GM23248 (cell line): ENCODE measurements around the gene SNRPA. TPM values are rescaled to one million over a fixed set of nuclear protein-coding genes. Genes with fewer than 3 reads are reported as not detected.

Experiments
- DNase-seq: peaks from one replicate; pipeline ENCODE4 v3.0.0-alpha.2; 2015
- H2AFZ ChIP-seq: fragments of 200-600 bp; sonication (generic); 2 replicates; pipeline ENCODE4 v1.6.1; 2016; ENCODE audit warnings: antibody characterized with exemption
- H3F3A ChIP-seq: fragments of 200-600 bp; sonication (generic); 2 replicates; pipeline ENCODE4 v1.6.1; 2016; ENCODE audit warnings: mild to moderate bottlenecking, antibody characterized with exemption, mixed run types; ENCODE audit not compliant: insufficient read depth
- H3K27ac ChIP-seq: fragments of 200-600 bp; sonication (generic); 2 replicates; pipeline ENCODE4 v1.5.1; 2016; ENCODE audit warnings: mild to moderate bottlenecking
- H3K27me3 ChIP-seq: fragments of 200-600 bp; sonication (generic); replicated peaks from 2 replicates; pipeline ENCODE4 v1.6.1; 2016; ENCODE audit warnings: mild to moderate bottlenecking; ENCODE audit not compliant: insufficient read depth
- H3K36me3 ChIP-seq: fragments of 200-600 bp; sonication (generic); 2 replicates; pipeline ENCODE4 v1.6.1; 2016; ENCODE audit warnings: low read depth, mild to moderate bottlenecking
- H3K4me1 ChIP-seq: fragments of 200-600 bp; sonication (generic); 2 replicates; pipeline ENCODE4 v1.6.1; 2016; ENCODE audit warnings: mild to moderate bottlenecking; ENCODE audit not compliant: insufficient read depth
- H3K4me2 ChIP-seq: fragments of 200-600 bp; sonication (generic); one replicate; pipeline ENCODE4 v1.6.1; 2016; ENCODE audit warnings: mild to moderate bottlenecking; ENCODE audit not compliant: unreplicated experiment
- H3K4me3 ChIP-seq: fragments of 200-600 bp; sonication (generic); 2 replicates; pipeline ENCODE4 v1.5.1; 2016; ENCODE audit warnings: mild to moderate bottlenecking
- H3K79me2 ChIP-seq: fragments of 200-600 bp; sonication (generic); 2 replicates; pipeline ENCODE4 v1.6.1; 2016; ENCODE audit warnings: mild to moderate bottlenecking; ENCODE audit not compliant: insufficient read depth
- H3K9ac ChIP-seq: fragments of 200-600 bp; sonication (generic); 2 replicates; pipeline ENCODE4 v1.6.1; 2016; ENCODE audit warnings: mild to moderate bottlenecking
- H3K9me2 ChIP-seq: fragments of 200-600 bp; sonication (generic); 2 replicates; pipeline ENCODE4 v1.6.1; 2016; ENCODE audit warnings: mixed run types, mild to moderate bottlenecking, moderate library complexity; ENCODE audit not compliant: insufficient read depth
- H3K9me3 ChIP-seq: fragments of 200-600 bp; sonication (generic); one replicate; pipeline ENCODE4 v1.6.1; 2017; ENCODE audit warnings: low read depth
- H4K20me1 ChIP-seq: fragments of 200-600 bp; sonication (generic); 2 replicates; pipeline ENCODE4 v1.6.0; 2016; ENCODE audit not compliant: insufficient read depth
- EZH2 ChIP-seq: fragments of 200-600 bp; sonication (generic); IDR thresholded peaks from 2 replicates; pipeline ENCODE4 v1.6.1; 2018; ENCODE audit warnings: antibody characterized with exemption, mild to moderate bottlenecking; ENCODE audit not compliant: insufficient read depth, poor library complexity, severe bottlenecking
- EZH2phosphoT487 ChIP-seq: fragments of 200-600 bp; sonication (generic); IDR thresholded peaks from 2 replicates; pipeline ENCODE4 v1.6.1; 2018; ENCODE audit warnings: antibody characterized with exemption, moderate library complexity, mild to moderate bottlenecking, low read depth; ENCODE audit not compliant: insufficient read depth
- whole genome bisulfite sequencing, 2 experiments: methylation state at CpG; one replicate each; pipeline ENCODE4 v1.1.6; 2015 to 2017; ENCODE audit warnings: low lambda C conversion rate in 2 of 2, low coverage in 1 of 2; ENCODE audit errors: missing lambda C conversion rate in 2 of 2; 5-methylcytosine and 5-hydroxymethylcytosine counted together
- in situ Hi-C: fragments of 300-500 bp; cut with MboI; formaldehyde crosslinking; loops from 2 replicates; pipeline ENCODE4 v1.15.0; 2020
- polyA plus RNA-seq: library from polyadenylated mRNA; unstranded; fragments of >200 nt; fragmentation: Nextera tagmentation; extraction: Ambion mirVana; gene quantifications from 2 replicates; pipeline ENCODE4 v1.2.1, GENCODE V29; 2016
- total RNA-seq: library from RNA; depleted of rRNA; stranded (reverse); fragments of >200 nt; shearing (Covaris generic); gene quantifications from 2 replicates; pipeline ENCODE4 v1.2.3, GENCODE V29; 2014

Gene SNRPA
- total and polyA plus RNA-seq, 2 experiments from 2014 or later = 30.6 to 58.5 TPM

DNA sequence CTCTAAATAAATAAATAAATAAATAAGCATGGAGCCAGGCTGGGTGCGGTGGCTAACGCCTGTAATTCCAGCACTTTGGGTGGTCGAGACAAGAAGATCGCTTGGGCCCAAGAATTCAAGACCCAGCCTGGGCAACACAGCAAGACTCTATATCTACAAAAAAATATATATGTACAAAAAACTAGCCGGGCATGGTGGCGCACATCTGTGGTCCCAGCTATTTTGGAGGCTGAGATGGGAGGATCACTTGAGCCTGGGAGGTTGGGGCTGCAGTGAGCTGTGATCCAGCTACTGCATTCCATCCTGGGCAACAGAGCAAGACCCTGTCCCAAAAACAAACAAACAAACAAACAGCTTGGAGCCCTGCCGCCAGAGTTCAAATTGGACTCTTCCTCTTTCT, 3.5 kb upstream of the SNRPA start:
- peaks cover 25% of the 10 kb centered on the region for H3K4me1 ChIP-seq
- no peak overlapping the region for H3K4me2 ChIP-seq
- no peak for DNase-seq
- no peaks in the 10 kb centered on the region for H4K20me1 ChIP-seq
- no peaks in the 10 kb centered on the region for H3K9me3 ChIP-seq
- no peaks in the 10 kb centered on the region for H3K27me3 ChIP-seq
- no peak overlapping the region for H3K27ac ChIP-seq
- no peaks in the 10 kb centered on the region for H3K9me2 ChIP-seq
- in situ Hi-C loops = no loop called here
- peaks cover 26% of the 10 kb centered on the region for H3K79me2 ChIP-seq
- no peak overlapping the region for H3K4me3 ChIP-seq
- no peaks in the 10 kb centered on the region for H3K36me3 ChIP-seq
- peaks cover 22% of the 10 kb centered on the region; the same call in 1 of the 2 replicates for H3F3A ChIP-seq
- H3K9ac ChIP-seq = no peak overlapping the region
- no peak for TF ChIP-seq EZH2phosphoT487
- TF ChIP-seq EZH2 = no peak
- WGBS, 2 experiments = 96% methylated on average over 7 of the region's 7 CpGs
- H2AFZ ChIP-seq = no peak overlapping the region

DNA sequence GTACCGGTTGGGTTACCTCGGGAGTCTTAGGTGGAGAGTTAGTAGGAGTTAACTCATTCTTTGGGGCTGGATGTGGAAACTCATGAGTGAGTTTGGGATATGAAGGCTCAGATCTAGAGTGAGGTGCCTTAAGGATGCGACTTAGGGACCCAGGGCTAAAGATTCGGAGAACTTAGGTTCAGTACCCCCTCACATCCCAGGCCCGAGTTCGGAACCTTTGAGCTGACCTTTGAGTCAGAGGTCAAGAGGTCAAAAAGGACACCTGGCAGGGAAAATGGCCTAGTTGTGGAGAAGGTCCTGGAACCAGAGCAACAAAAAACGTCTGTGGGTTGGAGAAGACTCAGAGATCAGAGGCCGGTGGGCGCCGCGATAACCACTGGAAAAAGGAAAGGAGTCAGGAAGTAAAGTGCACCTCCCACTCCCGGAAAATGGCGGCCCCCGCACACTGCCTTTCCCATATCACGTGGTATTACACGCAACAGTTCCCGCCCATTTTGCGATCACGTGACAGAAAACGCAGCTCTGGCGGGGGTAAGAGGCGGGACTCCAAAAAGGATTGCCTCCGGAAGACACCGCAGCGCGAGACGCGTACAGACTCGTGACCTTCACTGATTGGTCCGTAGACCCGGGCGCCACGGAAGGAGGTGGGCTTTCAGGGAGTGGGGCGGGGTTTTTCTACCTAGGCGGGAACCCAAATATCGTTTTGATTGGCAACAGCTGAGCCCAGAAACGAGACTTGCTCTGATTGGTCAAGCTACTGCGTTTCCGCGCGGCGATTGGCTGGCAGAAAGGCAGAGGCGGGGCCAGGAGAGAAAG, 737 bp upstream of the SNRPA start, which contains the start of gene ACTMAP:
TSS of gene ACTMAP (minus strand) at position 420 of the 816 bp plus-strand sequence. CDS start 674 bp downstream, outside the sequence.
- in situ Hi-C loops = no loop called here
- no peaks in the 10 kb centered on the region for H3K9me3 ChIP-seq
- peak; percentile 100 for DNase-seq
- no peak for TF ChIP-seq EZH2
- TF ChIP-seq EZH2phosphoT487 = no peak
- H3K79me2 ChIP-seq = peaks cover 53% of the 10 kb centered on the region
- H3K4me3 ChIP-seq = peak within 1 kb of the TSS; percentile 93
- peaks cover 29% of the 10 kb centered on the region; the same call in 1 of the 2 replicates for H3F3A ChIP-seq
- H3K4me2 ChIP-seq = peak within 1 kb of the TSS; percentile 100
- H3K4me1 ChIP-seq = peaks cover 38% of the 10 kb centered on the region
- 1% methylated on average over 43 of the region's 43 CpGs for WGBS, 2 experiments
- peak within 1 kb of the TSS; percentile 64 for H2AFZ ChIP-seq
- peak within 1 kb of the TSS; percentile 98 for H3K9ac ChIP-seq
- H3K36me3 ChIP-seq = no peaks in the 10 kb centered on the region
- peak within 1 kb of the TSS; percentile 98 for H3K27ac ChIP-seq
- H3K9me2 ChIP-seq = no peaks in the 10 kb centered on the region
- no peaks in the 10 kb centered on the region for H4K20me1 ChIP-seq
- no peaks in the 10 kb centered on the region for H3K27me3 ChIP-seq

DNA sequence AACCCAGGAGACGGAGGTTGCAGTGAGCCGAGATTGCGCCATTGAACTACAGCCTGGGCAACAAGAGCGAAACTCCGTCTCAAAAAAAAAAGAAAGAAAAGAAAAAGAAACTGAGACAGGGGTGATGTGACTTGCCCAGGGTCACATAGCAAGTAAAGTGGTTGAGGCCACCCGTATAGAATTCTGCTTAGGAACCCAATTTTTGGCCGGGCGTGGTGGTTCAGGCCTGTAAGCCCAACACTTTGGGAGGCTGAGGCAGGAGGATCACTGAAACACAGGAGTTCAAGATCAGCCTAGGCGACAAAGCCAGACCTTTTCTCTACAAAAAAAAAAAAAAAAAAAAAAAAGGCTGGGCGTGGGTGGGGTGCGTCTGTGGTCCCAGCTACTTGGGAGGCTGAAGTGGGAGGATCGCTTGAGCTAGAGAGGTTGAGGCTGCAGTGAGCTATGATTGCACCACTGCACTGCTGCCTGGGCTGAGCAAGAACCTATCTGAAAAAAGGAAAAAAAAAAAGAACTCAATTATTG, 1.3 kb downstream of the SNRPA start:
- H3K4me2 ChIP-seq = peak overlapping the region; percentile 100
- no peak overlapping the region for H2AFZ ChIP-seq
- no peak for DNase-seq
- peaks cover 74% of the 10 kb centered on the region for H3K79me2 ChIP-seq
- peak overlapping the region; percentile 98 for H3K27ac ChIP-seq
- no peaks in the 10 kb centered on the region for H4K20me1 ChIP-seq
- H3K9me2 ChIP-seq = no peaks in the 10 kb centered on the region
- H3K4me1 ChIP-seq = peaks cover 29% of the 10 kb centered on the region
- WGBS, 2 experiments = 44 to 46% methylated on average over 11 to 12 of the region's 12 CpGs
- H3K9ac ChIP-seq = peak overlapping the region; percentile 98
- H3K36me3 ChIP-seq = no peaks in the 10 kb centered on the region
- TF ChIP-seq EZH2 (no peak), EZH2phosphoT487 (no peak)
- no peaks in the 10 kb centered on the region for H3K9me3 ChIP-seq
- in situ Hi-C loops = no loop called here
- no peaks in the 10 kb centered on the region for H3K27me3 ChIP-seq
- H3F3A ChIP-seq = peaks cover 22% of the 10 kb centered on the region; the same call in 1 of the 2 replicates
- peak overlapping the region; percentile 75 for H3K4me3 ChIP-seq

DNA sequence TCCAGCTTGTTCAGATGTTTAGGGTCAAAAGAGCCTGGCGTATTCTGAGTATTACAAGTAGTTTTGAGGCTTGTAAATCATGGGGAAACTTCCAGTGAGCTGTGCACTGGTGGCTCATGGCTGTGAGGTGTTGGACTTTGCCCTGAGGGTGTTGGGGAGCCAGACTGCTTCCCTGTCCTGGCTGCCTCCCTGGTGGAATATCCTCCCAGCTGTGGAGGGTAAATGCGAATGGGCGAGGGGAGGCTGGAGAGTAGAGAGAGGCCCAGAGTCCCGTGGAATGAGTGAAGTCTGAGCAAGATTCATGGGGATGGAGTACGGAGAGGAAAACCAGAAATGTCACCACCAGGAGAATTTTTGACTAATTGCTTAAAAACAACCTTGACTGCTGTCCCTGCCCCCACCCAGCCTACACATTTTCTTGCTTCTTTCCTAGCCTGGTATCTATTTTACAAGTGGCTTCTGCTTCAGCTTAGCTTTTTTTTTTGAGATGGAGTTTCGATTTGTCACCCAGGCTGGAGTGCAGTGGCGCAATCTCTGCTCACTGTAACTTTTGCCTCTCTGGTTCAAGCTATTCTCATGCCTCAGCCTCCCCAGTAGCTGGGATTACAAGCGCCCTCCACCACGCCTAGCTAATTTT, 3.7 kb downstream of the SNRPA start:
- Histone ChIP-seq H3K79me2 (peaks cover 86% of the 10 kb centered on the region), H3K4me2 (peak overlapping the region; percentile 45), H2AFZ (no peak overlapping the region), H3K4me3 (peak overlapping the region; percentile 30; the same call in 1 of the 2 replicates), H3K27ac (peak overlapping the region; percentile 56), H3K36me3 (peaks cover 16% of the 10 kb centered on the region), H3K9ac (peak overlapping the region; percentile 48), H3K9me2 (no peaks in the 10 kb centered on the region), H3K27me3 (no peaks in the 10 kb centered on the region), H3K9me3 (no peaks in the 10 kb centered on the region), H3F3A (peaks cover 22% of the 10 kb centered on the region; the same call in 1 of the 2 replicates), H4K20me1 (no peaks in the 10 kb centered on the region), H3K4me1 (peaks cover 24% of the 10 kb centered on the region)
- 75 to 78% methylated on average over 9 of the region's 9 CpGs for WGBS, 2 experiments
- in situ Hi-C loops = no loop called here
- peak; percentile 51 for DNase-seq
- no peak for TF ChIP-seq EZH2
- no peak for TF ChIP-seq EZH2phosphoT487
